GM21619 (cell line): ENCODE measurements around the gene GARIN5A.
A peak's percentile ranks its signal among the peaks of the same experiment; 100 is the strongest.
"Not testable (repeated sequence)": the region's sequence is repeated elsewhere in the genome, so short reads cannot be mapped to it uniquely, and the experiment has no call there.

Source experiments
- ATAC-seq: cut with Tn5 transposase; IDR thresholded peaks from one replicate; pipeline ENCODE4 v1.9.1; 2021; ENCODE audit not compliant: unreplicated experiment

Gene GARIN5A

GRCh38 chr19:50489461-50490011, 12.9 kb upstream of the GARIN5A start:
- ATAC-seq: no peak

GRCh38 chr19:50488389-50489194, 11.9 kb upstream of the GARIN5A start:
- no peak for ATAC-seq

GRCh38 chr19:50486823-50487515, 10.3 kb upstream of the GARIN5A start:
- no peak for ATAC-seq

- ATAC-seq: no peak
These were observed 8.8 kb upstream of the GARIN5A start for GRCh38 chr19:50485284-50485955.

GRCh38 chr19:50482916-50483315, 6.3 kb upstream of the GARIN5A start:
- no peak for ATAC-seq

GRCh38 chr19:50482271-50482855, 5.7 kb upstream of the GARIN5A start:
- ATAC-seq: no peak

- ATAC-seq: no peak
These were observed 4.9 kb upstream of the GARIN5A start for GRCh38 chr19:50481351-50482149.

GRCh38 chr19:50480281-50481111, 3.8 kb upstream of the GARIN5A start:
- ATAC-seq: no peak

GRCh38 chr19:50479761-50480251, 3.2 kb upstream of the GARIN5A start:
- ATAC-seq: no peak

- ATAC-seq: no peak
These were observed 2.5 kb upstream of the GARIN5A start for GRCh38 chr19:50478901-50479715.

GRCh38 chr19:50477751-50478515, 1.3 kb upstream of the GARIN5A start:
- ATAC-seq: no peak

GRCh38 chr19:50476907-50477238, 225 bp upstream of the GARIN5A start:
- ATAC-seq: no peak

GRCh38 chr19:50475736-50476223, 868 bp downstream of the GARIN5A start:
- ATAC-seq: peak; percentile 11

- ATAC-seq: no peak
These were observed 1.5 kb downstream of the GARIN5A start for GRCh38 chr19:50475101-50475568.

GRCh38 chr19:50473336-50473735, 3.3 kb downstream of the GARIN5A start:
- ATAC-seq: not testable (repeated sequence)

- ATAC-seq: no peak
These were observed 7.8 kb downstream of the GARIN5A start for GRCh38 chr19:50468818-50469217.

- ATAC-seq: no peak
These were observed 9.1 kb downstream of the GARIN5A start for GRCh38 chr19:50467566-50467965.

GRCh38 chr19:50466706-50467039, 10.0 kb downstream of the GARIN5A start:
- no peak for ATAC-seq
